HEK293 (cell line): Measurements from ENCODE around the gene GALNS.

ENCODE experiments used
- CTCF ChIA-PET: fragments of 350-600 bp; formaldehyde crosslinking; extraction: SDS; loops from one replicate; lab custom pipeline; 2021; ENCODE audit warnings: antibody characterized with exemption; lab: Yijun Ruan, JAX
- POLR2A ChIA-PET: fragments of 300-600 bp; formaldehyde crosslinking; extraction: SDS; loops from one replicate; lab custom pipeline; 2020; ENCODE audit warnings: antibody characterized with exemption, inconsistent platforms; lab: Yijun Ruan, JAX
- H3K27ac ChIP-seq: fragments of 200-500 bp; sonication (Bioruptor generic); 2 replicates; pipeline ENCODE4 v1.5.1; 2014; ENCODE audit warnings: low read depth, low read length, control low read depth, inconsistent platforms; ENCODE audit errors: extremely low read depth
- H3K36me3 ChIP-seq, 2 experiments: fragments of 200-500 bp in 1 of 2; sonication (Bioruptor generic) in 1 of 2; 1 replicate in 1 of 2; 2 replicates in 1 of 2; pipeline ENCODE4 v1.5.1; 2014 to 2017; ENCODE audit warnings: inconsistent platforms in 2 of 2, low read length in 2 of 2; ENCODE audit not compliant: control insufficient read depth in 2 of 2, insufficient read depth in 1 of 2
- H3K4me1 ChIP-seq: fragments of 200-500 bp; sonication (Bioruptor generic); 2 replicates; pipeline ENCODE4 v1.5.1; 2014; ENCODE audit warnings: mild to moderate bottlenecking, low read length, inconsistent platforms; ENCODE audit not compliant: control insufficient read depth, insufficient read depth
- H3K4me3 ChIP-seq: 2 replicates; pipeline ENCODE4 v1.5.1; 2011; ENCODE audit warnings: low read depth, mild to moderate bottlenecking, control low read depth, low read length, moderate library complexity
- H3K9me3 ChIP-seq: fragments of 200-500 bp; sonication (Bioruptor generic); 2 replicates; pipeline ENCODE4 v1.5.1; 2014; ENCODE audit warnings: low read depth, low read length, inconsistent platforms; ENCODE audit not compliant: control insufficient read depth, insufficient read depth
- BCL11B ChIP-seq: fragments of 450-650 bp; formaldehyde crosslinking; IDR thresholded peaks from 2 replicates; pipeline ENCODE4 v1.5.1; 2016; ENCODE audit warnings: low read depth, missing biosample characterization, missing genetic modification characterization
- CTCF ChIP-seq: fragments of 450-650 bp; formaldehyde crosslinking; IDR thresholded peaks from 2 replicates; pipeline ENCODE4 v1.5.1; 2016; ENCODE audit warnings: missing biosample characterization, missing genetic modification characterization
- GLIS2 ChIP-seq: fragments of 450-650 bp; formaldehyde crosslinking; IDR thresholded peaks from 2 replicates; pipeline ENCODE4 v1.5.1; 2016; ENCODE audit warnings: missing biosample characterization, missing genetic modification characterization
- KLF1 ChIP-seq: fragments of 450-650 bp; formaldehyde crosslinking; IDR thresholded peaks from 2 replicates; pipeline ENCODE4 v1.5.1; 2016; ENCODE audit warnings: missing biosample characterization, missing genetic modification characterization
- KLF16 ChIP-seq: fragments of 450-650 bp; formaldehyde crosslinking; IDR thresholded peaks from 2 replicates; pipeline ENCODE4 v1.5.1; 2017; ENCODE audit warnings: missing biosample characterization, missing genetic modification characterization
- KLF8 ChIP-seq: fragments of 450-650 bp; formaldehyde crosslinking; IDR thresholded peaks from 2 replicates; pipeline ENCODE4 v1.5.1; 2016; ENCODE audit warnings: missing biosample characterization, missing genetic modification characterization
- MEIS1 ChIP-seq: sonication (generic); formaldehyde crosslinking; IDR thresholded peaks from 2 replicates; pipeline ENCODE4 v1.8.1; 2022; ENCODE audit warnings: missing genetic modification reagents, mild to moderate bottlenecking, borderline replicate concordance
- REPIN1 ChIP-seq: fragments of 450-650 bp; formaldehyde crosslinking; IDR thresholded peaks from 2 replicates; pipeline ENCODE4 v1.5.1; 2017; ENCODE audit warnings: missing biosample characterization, missing genetic modification characterization, low read depth
- YY2 ChIP-seq: fragments of 450-650 bp; formaldehyde crosslinking; IDR thresholded peaks from 2 replicates; pipeline ENCODE4 v1.5.1; 2016; ENCODE audit warnings: missing biosample characterization, missing genetic modification characterization
- ZFP3 ChIP-seq: fragments of 450-650 bp; formaldehyde crosslinking; IDR thresholded peaks from 2 replicates; pipeline ENCODE4 v1.5.1; 2016; ENCODE audit warnings: low read depth, missing biosample characterization, missing genetic modification characterization
- ZNF10 ChIP-seq: fragments of 450-650 bp; formaldehyde crosslinking; IDR thresholded peaks from 2 replicates; pipeline ENCODE4 v1.5.1; 2017; ENCODE audit warnings: missing biosample characterization, missing genetic modification characterization
- ZNF146 ChIP-seq: fragments of 450-650 bp; formaldehyde crosslinking; IDR thresholded peaks from 2 replicates; pipeline ENCODE4 v1.5.1; 2016; ENCODE audit warnings: missing biosample characterization, missing genetic modification characterization
- ZNF391 ChIP-seq: fragments of 450-650 bp; formaldehyde crosslinking; IDR thresholded peaks from 2 replicates; pipeline ENCODE4 v1.5.1; 2016; ENCODE audit warnings: low read depth, missing biosample characterization, missing genetic modification characterization, borderline replicate concordance
- ZNF394 ChIP-seq: fragments of 450-650 bp; formaldehyde crosslinking; IDR thresholded peaks from 2 replicates; pipeline ENCODE4 v1.5.1; 2016; ENCODE audit warnings: missing biosample characterization, missing genetic modification characterization, mild to moderate bottlenecking, moderate library complexity, borderline replicate concordance
- ZNF529 ChIP-seq: fragments of 450-650 bp; formaldehyde crosslinking; IDR thresholded peaks from 2 replicates; pipeline ENCODE4 v1.5.1; 2017; ENCODE audit warnings: missing genetic modification characterization, missing biosample characterization; ENCODE audit not compliant: insufficient replicate concordance
- ZNF549 ChIP-seq: fragments of 450-650 bp; IDR thresholded peaks from 2 replicates; pipeline ENCODE4 v1.5.1; 2018; ENCODE audit warnings: missing biosample characterization, missing genetic modification characterization, mild to moderate bottlenecking, inconsistent platforms, moderate library complexity
- ZNF600 ChIP-seq: fragments of 450-650 bp; formaldehyde crosslinking; IDR thresholded peaks from 2 replicates; pipeline ENCODE4 v1.5.1; 2016; ENCODE audit warnings: missing biosample characterization, missing genetic modification characterization
- ZSCAN16 ChIP-seq: fragments of 450-650 bp; formaldehyde crosslinking; IDR thresholded peaks from 2 replicates; pipeline ENCODE4 v1.5.1; 2016; ENCODE audit warnings: missing biosample characterization, missing genetic modification characterization
- TF ChIP-seq, protein P1 (sequence below): fragments of 450-650 bp; formaldehyde crosslinking; IDR thresholded peaks from 2 replicates; pipeline ENCODE4 v1.5.1; 2016; ENCODE audit warnings: missing biosample characterization, missing genetic modification characterization
- TF ChIP-seq, protein P2 (sequence below): fragments of 450-650 bp; formaldehyde crosslinking; IDR thresholded peaks from 2 replicates; pipeline ENCODE4 v1.5.1; 2017; ENCODE audit warnings: missing biosample characterization, missing genetic modification characterization
- TF ChIP-seq, protein P3 (sequence below): fragments of 450-650 bp; formaldehyde crosslinking; IDR thresholded peaks from 2 replicates; pipeline ENCODE4; 2016; ENCODE audit warnings: missing biosample characterization, missing genetic modification characterization
- TF ChIP-seq, protein P4 (sequence below): fragments of 450-650 bp; formaldehyde crosslinking; IDR thresholded peaks from 2 replicates; pipeline ENCODE4 v1.5.1; 2016; ENCODE audit warnings: missing biosample characterization, missing genetic modification characterization

GALNS gene

GRCh38 chr16:88888461-88889387 lies 32.0 kb upstream of the GALNS start:
- ChIA-PET POLR2A (no interaction called here), CTCF (no interaction called here)
- no peak overlapping the region for H3K4me3 ChIP-seq
- no peaks in the 10 kb centered on the region for H3K9me3 ChIP-seq
- H3K36me3 ChIP-seq: no peaks in the 10 kb centered on the region
- no peak overlapping the region for H3K27ac ChIP-seq
- H3K4me1 ChIP-seq: no peaks in the 10 kb centered on the region
- TF ChIP-seq KLF8 (tag by site-specific recombination) (peak; percentile 59; the same call in 1 of the 2 replicates), ZNF529 (no peak), KLF1 (tag by site-specific recombination) (peak; percentile 45; the same call in 1 of the 2 replicates), ZNF146 (tag by site-specific recombination) (no peak)
- TF ChIP-seq, protein P1, sequence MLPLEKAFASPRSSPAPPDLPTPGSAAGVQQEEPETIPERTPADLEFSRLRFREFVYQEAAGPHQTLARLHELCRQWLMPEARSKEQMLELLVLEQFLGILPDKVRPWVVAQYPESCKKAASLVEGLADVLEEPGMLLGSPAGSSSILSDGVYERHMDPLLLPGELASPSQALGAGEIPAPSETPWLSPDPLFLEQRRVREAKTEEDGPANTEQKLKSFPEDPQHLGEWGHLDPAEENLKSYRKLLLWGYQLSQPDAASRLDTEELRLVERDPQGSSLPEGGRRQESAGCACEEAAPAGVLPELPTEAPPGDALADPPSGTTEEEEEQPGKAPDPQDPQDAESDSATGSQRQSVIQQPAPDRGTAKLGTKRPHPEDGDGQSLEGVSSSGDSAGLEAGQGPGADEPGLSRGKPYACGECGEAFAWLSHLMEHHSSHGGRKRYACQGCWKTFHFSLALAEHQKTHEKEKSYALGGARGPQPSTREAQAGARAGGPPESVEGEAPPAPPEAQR (tag by site-specific recombination): no peak

DNA sequence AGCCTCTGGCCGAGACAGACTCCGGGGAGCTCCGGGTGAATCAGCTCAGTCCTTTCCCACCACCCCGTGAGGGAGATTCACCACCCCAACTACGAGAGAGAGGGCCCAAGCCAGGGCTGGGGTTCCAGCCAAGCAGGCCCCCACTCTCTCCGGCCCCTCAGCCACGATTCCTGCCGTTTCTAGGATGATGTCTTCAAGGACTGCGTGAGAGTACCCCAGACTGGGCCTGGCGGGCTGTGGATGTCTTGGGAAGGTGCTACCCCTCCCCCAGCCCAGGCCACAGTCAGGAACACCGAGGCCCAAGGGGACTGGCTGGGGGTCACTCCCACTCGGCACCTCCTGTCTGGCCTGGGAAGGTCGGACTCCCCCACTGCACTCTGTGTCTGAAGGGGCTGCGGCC lies 31.3 kb upstream of the GALNS start:
- no peaks in the 10 kb centered on the region for H3K4me1 ChIP-seq
- no peaks in the 10 kb centered on the region for H3K36me3 ChIP-seq
- H3K27ac ChIP-seq: no peak overlapping the region
- ChIA-PET POLR2A (no interaction called here), CTCF (interaction anchor here (0.7 kb wide), 1 partner anchor 1349 kb away, joined by 3 read pairs; no protein-coding TSS in a partner anchor)
- TF ChIP-seq KLF8 (tag by site-specific recombination) (peak; percentile 14; the same call in 1 of the 2 replicates), ZNF391 (tag by site-specific recombination) (no peak), CTCF (tag by site-specific recombination) (no peak), ZNF394 (tag by site-specific recombination) (no peak), REPIN1 (no peak), ZSCAN16 (tag by site-specific recombination) (no peak), ZFP3 (tag by site-specific recombination) (no peak), MEIS1 (CRISPR knock-in tag) (no peak), ZNF549 (no peak), GLIS2 (0 out of 2 replicates have a peak, but pooled peaks have one; percentile 17), BCL11B (tag by site-specific recombination) (no peak), YY2 (tag by site-specific recombination) (no peak), KLF16 (tag by site-specific recombination) (no peak), ZNF600 (tag by site-specific recombination) (no peak), ZNF10 (tag by site-specific recombination) (no peak)
- TF ChIP-seq, protein P2, sequence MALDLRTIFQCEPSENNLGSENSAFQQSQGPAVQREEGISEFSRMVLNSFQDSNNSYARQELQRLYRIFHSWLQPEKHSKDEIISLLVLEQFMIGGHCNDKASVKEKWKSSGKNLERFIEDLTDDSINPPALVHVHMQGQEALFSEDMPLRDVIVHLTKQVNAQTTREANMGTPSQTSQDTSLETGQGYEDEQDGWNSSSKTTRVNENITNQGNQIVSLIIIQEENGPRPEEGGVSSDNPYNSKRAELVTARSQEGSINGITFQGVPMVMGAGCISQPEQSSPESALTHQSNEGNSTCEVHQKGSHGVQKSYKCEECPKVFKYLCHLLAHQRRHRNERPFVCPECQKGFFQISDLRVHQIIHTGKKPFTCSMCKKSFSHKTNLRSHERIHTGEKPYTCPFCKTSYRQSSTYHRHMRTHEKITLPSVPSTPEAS (tag by site-specific recombination): no peak
- TF ChIP-seq, protein P3, sequence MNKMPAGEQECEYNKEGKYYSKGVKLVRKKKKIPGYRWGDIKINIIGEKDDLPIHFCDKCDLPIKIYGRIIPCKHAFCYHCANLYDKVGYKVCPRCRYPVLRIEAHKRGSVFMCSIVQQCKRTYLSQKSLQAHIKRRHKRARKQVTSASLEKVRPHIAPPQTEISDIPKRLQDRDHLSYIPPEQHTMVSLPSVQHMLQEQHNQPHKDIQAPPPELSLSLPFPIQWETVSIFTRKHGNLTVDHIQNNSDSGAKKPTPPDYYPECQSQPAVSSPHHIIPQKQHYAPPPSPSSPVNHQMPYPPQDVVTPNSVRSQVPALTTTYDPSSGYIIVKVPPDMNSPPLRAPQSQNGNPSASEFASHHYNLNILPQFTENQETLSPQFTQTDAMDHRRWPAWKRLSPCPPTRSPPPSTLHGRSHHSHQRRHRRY (tag by site-specific recombination): no peak
- TF ChIP-seq, protein P4, sequence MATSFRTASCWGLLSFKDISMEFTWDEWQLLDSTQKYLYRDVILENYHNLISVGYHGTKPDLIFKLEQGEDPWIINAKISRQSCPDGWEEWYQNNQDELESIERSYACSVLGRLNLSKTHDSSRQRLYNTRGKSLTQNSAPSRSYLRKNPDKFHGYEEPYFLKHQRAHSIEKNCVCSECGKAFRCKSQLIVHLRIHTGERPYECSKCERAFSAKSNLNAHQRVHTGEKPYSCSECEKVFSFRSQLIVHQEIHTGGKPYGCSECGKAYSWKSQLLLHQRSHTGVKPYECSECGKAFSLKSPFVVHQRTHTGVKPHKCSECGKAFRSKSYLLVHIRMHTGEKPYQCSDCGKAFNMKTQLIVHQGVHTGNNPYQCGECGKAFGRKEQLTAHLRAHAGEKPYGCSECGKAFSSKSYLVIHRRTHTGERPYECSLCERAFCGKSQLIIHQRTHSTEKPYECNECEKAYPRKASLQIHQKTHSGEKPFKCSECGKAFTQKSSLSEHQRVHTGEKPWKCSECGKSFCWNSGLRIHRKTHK (tag by site-specific recombination): no peak
- H3K4me3 ChIP-seq: no peak overlapping the region
- no peaks in the 10 kb centered on the region for H3K9me3 ChIP-seq
